AG20443 (cell line): ENCODE measurements around the gene TAMM41.
A peak's percentile ranks its signal among the peaks of the same experiment; 100 is the strongest.
"Not testable (repeated sequence)": the region's sequence is repeated elsewhere in the genome, so short reads cannot be mapped to it uniquely, and the experiment has no call there.

Experiments used
- DNase-seq: peaks from one replicate; pipeline ENCODE4 v3.0.0; 2012; ENCODE audit warnings: low spot score, mixed read lengths

TAMM41 gene, protein sequence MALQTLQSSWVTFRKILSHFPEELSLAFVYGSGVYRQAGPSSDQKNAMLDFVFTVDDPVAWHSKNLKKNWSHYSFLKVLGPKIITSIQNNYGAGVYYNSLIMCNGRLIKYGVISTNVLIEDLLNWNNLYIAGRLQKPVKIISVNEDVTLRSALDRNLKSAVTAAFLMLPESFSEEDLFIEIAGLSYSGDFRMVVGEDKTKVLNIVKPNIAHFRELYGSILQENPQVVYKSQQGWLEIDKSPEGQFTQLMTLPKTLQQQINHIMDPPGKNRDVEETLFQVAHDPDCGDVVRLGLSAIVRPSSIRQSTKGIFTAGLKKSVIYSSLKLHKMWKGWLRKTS

DNA sequence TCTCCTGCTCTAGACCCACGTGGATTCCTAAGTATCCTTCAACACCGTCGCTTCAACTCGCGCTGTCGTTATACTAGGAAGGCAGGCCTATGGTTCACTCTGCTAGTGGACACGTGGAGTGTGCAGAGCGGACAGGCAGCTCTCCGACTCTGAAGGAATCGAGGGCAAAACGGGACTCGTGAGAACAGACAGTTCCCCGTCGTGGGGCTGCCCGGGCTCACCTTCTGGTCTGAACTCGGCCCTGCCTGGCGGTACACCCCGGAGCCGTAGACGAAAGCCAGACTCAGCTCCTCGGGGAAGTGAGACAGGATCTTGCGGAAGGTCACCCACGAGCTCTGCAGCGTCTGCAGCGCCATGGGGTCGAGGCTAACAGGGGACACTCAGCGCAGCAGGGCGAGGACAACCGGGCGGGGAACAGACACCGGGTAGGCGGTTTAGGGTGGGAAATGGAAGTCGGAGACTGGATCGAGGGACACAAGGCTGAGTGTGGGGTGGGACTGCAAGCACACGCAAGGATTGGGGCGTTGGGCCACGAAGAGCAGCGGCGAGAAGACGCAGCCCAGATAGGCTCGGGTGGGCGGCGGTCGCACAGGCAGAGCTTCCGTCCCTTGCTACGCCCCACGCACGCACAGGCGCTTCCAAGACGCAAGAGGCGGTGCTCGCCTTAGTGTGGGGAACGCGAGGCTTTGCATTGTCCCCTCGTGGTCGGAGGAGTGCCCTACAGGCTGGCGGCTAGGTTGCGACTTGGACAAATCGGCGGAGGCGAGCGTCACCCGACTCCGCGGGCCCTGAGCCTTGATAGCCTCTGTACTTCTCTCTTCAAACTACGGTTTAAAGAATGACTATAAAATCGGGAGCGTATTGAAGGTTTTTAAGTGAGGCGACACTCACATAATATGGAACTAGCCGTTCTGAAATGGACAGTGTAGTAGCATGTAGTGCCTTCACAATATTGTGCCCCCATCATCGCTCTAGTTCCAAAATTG lies at the start of gene TAMM41:
Gene TAMM41 (minus strand): TSS at position 605 of the 986 bp plus-strand sequence. CDS start 249 bp downstream, at position 356.
- DNase-seq, result peak; percentile 97

DNA sequence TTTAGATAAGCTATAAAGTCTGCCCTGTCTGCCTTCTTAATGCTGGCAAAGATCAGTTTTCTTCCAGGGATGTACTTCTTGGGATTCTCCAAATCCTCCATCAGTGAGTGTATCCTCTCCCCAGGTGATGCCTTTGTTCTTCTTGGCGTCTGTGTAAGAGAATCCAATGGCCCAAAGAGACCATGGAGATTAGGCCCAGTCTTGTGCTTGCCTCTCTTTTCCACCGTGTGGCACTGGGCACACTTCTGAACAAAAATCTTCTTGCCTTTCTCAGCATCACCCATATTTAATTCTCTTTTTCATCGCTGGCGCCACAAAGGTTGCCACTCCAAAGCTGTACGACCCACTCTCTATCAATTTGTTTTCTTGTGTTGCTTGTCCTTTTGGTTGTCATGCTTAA lies 32.2 kb upstream of the TAMM41 start:
- no peak for DNase-seq

DNA sequence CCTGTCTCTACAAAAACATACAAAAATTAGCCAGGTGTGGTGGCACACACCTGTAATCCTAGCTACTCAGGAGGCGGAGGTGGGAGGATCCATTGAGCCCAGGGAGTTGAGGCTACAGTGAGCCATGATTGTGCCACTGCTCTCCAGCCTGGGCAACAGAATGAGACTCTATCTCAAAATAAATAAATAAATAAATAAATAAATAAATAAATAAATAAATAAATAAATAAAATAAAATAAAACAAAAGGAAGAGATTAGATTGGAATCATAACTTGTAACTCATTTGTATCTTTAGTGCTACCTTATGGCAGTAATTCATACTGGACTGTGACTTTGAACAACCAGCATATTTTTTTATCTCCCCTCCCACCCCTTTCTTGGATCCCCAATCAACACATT lies 28.0 kb upstream of the TAMM41 start:
- DNase-seq, result not testable (repeated sequence)

DNA sequence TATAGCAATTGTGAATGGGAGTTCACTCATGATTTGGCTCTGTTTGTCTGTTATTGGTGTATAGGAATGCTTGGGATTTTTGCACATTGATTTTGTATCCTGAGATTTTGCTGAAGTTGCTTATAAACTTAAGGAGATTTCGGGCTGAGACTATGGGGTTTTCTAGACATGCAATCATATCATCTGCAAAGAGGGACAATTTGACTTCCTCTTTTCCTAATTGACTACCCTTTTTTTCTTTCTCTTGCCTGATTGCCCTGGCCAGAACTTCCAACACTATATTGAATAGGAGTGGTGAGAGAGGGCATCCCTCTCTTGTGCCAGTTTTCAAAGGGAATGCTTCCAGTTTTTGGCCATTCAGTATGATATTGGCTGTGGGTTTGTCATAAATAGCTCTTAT lies 17.1 kb upstream of the TAMM41 start:
- DNase-seq, result not testable (repeated sequence)

DNA sequence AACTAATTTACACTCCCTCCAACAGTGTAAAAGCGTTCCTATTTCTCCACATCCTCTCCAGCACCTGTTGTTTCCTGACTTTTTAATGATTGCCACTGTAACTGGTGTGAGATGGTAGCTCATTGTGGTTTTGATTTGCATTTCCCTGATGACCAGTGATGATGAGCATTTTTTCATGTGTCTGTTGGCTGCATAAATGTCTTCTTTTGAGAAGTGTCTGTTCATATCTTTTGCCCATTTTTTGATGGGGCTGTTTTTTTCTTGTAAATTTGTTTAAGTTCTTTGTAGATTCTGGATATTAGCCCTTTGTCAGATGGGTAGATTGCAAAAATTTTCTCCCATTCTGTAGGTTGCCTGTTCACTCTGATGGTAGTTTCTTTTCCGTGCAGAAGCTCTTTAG lies 15.9 kb upstream of the TAMM41 start:
- not testable (repeated sequence) for DNase-seq

DNA sequence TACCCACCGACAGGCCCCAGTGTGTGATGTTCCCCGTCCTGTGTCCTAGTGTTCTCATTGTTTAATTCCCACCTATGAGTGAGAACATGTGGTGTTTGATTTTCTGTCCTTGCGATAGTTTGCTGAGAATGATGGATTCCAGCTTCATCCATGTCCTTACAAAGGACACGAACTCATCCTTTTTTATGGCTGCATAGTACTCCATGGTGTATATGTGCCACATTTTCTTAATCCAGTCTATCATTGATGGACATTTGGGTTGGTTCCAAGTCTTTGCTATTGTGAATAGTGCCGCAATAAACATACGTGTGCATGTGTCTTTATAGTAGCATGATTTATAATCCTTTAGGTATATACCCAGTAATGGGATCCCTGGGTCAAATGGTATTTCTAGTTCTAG lies 15.5 kb upstream of the TAMM41 start:
- DNase-seq, result not testable (repeated sequence)

DNA sequence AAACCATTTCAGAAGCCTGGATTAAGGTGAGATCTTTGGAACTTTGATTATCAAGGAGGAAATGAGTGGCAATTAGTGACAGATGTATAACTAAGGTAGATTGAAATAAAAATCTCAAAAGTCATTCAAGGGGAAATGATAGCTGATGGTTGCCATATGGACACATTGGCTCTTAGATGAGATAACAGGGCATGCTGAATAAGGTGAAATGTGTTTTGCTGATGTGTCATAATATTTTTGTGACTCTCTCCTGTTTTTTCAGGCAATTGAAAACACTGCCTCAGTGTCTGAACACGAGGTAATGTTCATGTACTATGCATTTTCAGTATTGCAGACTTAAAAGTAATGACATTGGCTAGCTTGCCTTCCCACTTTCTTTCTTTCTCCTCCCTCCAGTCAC lies 13.5 kb upstream of the TAMM41 start:
- not testable (repeated sequence) for DNase-seq

DNA sequence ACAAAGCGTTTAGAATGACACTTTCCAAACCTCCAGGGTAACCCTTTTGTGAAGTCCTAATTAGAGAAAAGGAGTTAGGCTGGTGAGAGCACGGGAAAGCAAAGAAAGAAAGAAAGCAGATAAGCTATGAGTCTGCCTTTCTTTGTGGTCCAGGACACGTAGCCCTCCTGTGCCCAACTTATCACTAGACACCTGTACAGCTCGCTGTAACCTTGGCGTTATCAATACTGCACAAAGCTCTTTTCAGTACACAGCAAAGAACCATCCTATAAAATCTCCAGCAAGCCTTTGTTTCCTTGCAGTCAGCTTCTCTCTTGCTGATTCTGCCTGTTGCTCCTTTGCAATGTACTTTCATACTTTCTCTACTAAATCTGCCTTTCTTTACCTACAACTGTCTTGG lies 6.8 kb upstream of the TAMM41 start:
- no peak for DNase-seq

DNA sequence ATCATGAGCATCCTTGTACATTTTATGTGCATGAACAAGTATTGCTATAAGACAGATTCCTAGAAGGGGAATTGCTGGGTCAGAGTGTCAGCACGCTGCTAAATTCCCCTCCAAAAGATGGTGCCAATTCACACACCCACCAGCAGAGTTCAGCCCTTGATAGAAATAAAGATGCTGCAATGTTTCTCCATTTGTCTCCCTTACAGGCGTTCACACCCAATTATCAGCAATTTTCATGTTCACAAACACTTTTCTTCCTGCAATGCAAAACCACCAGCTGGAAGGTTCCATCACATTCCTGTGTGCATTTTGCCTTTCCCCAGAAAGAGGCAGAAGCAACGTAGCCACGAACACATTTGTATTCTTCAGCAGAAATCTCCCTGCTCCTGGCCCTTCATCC lies 3.3 kb upstream of the TAMM41 start:
- DNase-seq, result no peak

DNA sequence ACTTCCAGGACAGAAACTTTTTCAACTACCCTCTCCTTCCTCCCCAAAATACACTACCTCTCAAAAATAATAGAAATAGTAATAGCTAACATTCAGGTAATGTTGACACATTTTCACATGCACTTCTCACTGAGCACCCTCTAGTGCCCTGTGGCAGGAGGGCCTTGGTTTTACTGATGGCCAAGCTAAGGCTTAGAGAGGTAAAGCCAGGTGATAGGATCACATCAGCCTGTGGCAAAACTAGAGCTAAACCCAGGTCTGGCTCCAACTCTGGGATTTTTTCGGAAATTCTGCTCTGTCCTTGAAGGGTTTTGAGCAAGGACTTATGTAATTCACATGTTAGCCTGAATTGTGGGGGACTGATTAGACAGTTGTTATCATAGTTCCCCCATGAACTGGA lies 922 bp upstream of the TAMM41 start:
- DNase-seq, result no peak

DNA sequence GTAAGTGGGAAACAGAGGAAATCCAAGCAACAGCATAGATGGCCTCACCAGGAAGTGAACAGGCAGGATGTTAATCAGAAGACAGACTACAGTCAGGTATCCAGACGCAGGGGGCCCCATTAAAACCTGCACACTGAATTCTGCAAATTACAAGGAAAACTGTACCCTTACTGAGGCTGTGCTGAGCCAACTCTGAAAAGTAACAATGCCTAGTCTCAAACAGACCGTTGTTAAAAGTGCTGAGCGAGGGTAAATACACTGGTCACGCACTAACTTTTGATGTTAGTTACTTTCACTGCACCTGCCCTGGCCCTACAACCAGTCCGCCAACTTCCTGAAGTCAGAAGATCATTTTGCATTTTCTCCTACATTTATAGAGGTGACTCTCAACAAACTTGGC lies 1.0 kb downstream of the TAMM41 start:
- no peak for DNase-seq

DNA sequence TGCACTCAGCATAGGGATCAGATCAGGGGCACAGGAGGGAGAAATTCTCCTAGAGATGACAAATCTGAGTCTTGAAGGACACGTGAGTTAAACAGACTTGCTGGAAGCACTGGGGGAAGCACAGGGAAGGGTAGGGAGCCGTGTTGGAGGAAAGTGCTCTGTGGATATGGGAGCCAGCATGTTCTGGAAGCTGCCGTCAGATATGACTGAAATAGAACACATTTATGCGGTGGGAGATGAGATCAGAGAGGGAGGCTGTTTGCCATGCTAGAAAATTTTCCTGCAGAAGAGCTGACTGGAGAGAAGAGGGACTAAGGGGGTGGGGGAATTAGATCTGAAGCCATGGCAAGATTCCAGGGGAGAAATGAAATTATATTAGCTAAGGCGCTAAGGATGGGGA lies 1.8 kb downstream of the TAMM41 start:
- DNase-seq, result no peak

DNA sequence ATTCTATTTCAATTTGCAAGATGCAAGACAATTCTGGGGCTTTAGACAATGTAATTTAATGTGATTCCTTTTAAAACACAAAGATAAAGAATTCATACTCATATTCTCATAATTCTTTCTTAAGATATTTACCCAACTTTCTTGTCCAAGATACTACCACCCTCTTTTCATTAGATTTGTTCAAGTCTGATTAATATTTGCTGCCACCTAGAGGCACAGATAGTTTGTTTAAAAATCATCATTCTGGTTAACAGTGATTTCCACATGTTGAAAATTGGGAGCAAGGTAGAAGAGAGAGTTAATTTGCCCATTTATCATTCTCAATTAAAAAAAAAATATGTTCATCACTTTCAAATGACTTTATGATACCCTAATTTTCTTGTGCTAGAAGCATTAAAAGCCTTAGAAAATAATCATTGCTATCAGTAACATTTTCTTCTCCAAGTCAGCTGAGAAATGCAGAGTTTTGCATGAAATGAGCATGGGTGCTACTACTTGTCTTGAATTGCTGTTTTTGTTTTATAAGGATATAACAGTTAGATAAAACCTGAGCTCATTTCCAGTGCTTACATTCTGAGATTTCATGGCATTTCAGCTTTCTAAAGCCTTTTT lies 11.6 kb downstream of the TAMM41 start:
- DNase-seq, result peak; percentile 46

DNA sequence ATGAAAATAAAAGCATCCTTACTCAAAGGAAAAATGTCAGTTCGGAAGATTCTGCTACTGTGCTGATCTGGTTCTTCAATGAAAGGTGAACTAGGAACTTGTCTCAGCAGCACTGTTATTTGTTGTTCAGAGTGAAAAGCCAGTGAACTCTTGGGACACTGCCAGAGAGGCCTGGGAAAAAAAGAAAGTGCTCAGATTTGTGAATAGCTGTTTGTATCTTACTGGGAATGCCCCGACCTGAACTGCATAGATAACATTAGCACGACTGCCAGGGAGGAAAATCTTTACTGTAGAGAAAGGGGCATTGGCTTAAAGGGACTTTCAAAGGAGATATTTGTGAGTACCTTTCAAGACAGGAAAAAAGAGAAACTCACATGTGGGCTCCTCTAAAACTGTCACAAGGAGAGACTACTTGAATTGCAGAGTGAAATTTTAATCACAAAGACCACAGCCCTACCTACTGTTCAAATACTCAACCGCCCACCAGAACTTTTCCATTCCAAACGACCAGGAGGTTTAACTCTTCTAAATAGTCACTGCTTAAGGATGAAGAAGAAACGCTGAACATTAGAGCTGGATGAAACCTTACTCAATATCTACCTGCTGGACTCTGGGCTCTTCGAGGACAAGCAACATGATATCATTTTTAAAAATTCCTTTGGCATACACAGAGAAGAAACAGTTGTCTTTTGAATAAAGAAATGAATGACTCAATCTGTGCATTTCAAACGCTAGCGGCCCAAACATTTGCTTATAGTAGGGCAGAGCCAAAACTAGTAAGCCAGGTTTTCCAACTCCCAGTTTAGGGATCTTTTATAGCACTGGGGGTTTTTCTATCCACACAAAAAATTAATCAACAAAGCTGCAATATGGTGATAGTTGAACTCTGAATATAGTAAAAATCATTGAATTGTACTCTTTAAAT lies 13.4 kb downstream of the TAMM41 start:
- DNase-seq, result no peak

DNA sequence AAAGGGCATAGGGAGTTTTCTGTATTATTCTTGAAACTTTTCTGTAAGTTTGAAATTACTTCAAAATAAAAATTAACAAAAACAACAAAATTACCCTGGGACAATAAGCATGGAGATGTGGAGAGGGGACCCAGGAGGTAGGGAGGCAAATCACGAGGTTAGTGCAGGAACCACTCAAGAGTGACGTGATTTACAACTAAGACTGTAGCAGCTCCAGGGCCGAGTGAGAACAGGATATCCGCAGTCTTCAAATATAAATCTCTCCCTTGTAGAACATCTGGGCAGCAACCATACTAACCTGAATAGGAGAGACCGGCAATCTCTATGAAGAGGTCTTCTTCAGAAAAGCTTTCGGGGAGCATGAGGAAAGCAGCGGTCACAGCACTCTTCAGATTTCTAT lies 17.3 kb downstream of the TAMM41 start:
- DNase-seq, result no peak

DNA sequence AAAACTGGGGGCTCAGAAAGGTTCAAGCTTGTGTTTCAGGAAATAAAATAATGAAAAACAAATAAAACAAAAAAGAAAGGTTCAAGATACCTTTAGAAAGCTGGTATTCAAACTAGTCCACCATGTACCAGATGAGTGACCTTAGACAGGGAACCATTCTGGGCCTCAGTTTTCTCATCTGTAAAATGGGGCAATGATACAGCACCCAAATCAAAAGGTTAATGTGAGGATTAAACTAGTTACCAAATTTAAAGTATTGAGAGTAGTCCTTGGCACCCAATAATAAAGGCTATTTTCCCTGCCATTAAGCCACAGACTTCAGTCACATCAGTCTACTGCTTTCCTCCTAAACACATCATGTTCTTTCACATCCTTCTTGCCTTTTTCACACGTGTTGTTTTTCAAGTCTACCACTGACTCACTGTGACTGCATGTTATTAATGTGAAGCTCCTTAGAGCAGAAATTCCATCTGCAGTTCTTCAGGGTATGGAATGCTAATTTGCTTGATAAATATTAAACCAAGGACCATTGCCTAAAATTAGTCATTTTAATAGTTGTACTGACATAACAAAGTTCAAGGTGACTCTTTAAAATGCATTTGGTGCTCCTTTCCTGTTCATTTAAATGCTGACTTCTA lies 19.9 kb downstream of the TAMM41 start:
- DNase-seq, result no peak

DNA sequence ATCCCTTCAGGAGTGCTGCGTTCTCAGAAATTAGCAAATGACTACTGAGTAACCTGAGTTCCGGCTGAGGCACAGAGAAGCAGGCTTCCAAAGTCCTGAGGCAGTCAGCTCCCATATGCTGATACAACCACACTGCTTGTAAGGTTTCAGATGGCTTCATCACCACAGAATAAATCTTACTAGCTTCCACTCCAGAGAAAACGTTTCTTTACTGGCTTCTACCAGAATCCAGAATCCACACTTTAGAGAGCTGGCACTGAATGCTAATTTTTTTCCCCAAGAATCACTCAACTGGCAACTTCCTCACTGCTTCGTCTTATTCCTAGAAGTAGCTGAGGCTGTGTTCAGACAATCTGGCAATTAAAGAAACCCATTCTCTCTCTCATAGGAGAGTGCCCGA lies 21.4 kb downstream of the TAMM41 start:
- no peak for DNase-seq

DNA sequence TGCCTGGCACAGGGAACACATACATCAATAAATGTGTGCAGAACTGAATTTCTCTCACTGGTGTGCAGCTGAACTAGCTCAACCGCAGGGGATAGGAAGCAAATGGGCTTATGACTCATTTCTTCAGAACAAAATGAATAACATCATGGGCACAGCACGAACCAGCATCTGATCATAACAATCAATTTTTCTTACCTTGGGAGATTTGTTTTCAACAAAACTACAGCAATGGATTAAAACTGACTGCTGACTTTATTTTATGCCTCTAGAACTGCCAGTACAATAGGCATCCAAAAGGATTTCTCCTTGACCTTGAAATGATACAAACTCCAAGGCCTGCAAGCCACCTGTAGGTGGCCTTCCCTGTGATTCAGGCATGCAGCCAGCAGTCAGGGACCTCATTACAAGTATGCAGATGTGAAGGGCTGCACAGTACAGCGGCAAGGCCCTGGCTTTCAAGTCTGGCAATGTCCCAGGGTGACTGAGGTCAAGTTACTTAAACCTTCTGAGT lies 26.1 kb downstream of the TAMM41 start:
- DNase-seq, result peak; percentile 30

DNA sequence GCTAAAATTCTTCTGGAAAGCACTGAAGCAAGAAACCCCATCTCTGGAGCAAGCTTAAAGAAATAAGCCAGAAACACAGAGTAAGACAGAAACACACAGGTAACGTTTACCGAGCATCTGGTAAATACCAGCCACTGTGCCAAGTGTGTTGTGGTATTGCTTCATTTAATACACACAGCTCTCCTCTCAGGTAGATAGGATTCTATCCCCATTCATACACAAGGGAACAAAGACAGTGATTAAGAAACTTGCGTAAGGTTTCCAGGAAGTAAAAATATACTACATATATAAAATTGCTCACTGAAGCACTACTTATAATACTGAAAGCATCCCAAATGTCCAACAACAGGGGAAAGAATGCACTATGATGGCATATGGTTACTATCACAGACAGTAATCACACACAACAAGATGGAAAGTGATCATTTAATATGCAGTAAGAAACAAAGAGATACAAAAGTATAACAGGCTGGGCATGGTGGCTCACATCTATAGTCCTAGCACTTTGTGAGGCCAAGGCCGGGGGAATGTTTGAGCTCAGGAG lies 27.5 kb downstream of the TAMM41 start:
- DNase-seq, result no peak

DNA sequence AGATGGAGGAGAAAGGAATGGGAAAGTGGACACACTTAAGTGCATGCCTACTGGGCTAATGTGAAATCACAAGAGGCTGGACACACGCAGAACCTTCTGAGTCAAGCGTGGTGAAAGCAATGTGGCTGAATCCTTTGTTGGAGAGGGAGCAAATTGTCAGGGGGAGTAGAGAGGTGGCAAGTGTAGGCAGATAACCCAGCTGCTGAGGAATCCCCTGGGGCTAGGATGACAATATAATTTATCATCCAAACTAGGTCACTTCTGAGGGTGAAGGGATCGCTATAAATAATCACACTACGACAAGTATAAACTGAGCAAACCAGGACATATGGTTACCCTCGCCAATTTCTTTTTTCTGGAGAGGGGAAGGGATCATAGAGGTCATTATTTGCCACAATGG lies 28.7 kb downstream of the TAMM41 start:
- DNase-seq, result no peak

DNA sequence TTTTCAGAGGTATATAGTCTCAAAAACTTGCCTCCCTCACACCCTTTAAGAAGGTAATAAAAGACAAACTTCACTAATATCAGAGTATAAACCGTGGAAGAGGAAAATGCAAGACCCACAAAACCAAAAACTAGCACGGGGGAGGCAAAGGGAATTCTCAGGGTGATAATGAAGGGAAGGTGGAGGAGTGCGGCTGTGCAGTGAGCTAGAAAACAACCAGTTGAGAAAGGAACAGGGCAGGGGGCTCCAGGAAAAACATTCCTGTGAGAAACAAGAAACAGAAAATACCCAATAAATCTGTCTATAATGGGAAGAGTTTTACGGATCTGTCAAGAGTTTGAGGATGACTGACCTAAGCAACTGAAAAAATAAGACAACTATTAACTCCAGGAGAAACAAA lies 31.6 kb downstream of the TAMM41 start:
- DNase-seq, result no peak
